GM12878 (cell line): Measurements from ENCODE around the gene KLHL35. TPM values are rescaled to one million over a fixed set of nuclear protein-coding genes. Genes with fewer than 3 reads are reported as not detected.

Experiments used
- ATAC-seq: fragments of 200-7000 bp; cut with Tn5 transposase; 3 replicates; pipeline ENCODE4 v1.9.1; 2020; ENCODE audit warnings: mild to moderate bottlenecking, moderate library complexity
- BruUV-seq: library from RNA; stranded (reverse); fragments of 400-500 nt; replicated peaks from 2 replicates; lab custom pipeline; 2021; lab: Mats Ljungman, UMichigan
- CTCF ChIA-PET: fragments of 300-600 bp; sonication (Branson Sonifier 250); formaldehyde crosslinking; extraction: SDS; loops from one replicate; lab custom pipeline; 2021; ENCODE audit warnings: inconsistent platforms; lab: Yijun Ruan, JAX
- POLR2A ChIA-PET: fragments of 350-600 bp; formaldehyde crosslinking; extraction: SDS; loops from one replicate; lab custom pipeline; 2021; ENCODE audit warnings: inconsistent platforms; lab: Charles Lee
- RAD21 ChIA-PET: fragments of 300-600 bp; sonication (Branson Sonifier 250); formaldehyde crosslinking; loops from one replicate; lab custom pipeline; 2023; ENCODE audit warnings: antibody characterized with exemption; ENCODE audit not compliant: unreplicated experiment; lab: Charles Lee
- SMC1A ChIA-PET: fragments of 300-600 bp; sonication (Branson Sonifier 250); formaldehyde crosslinking; loops from one replicate; lab custom pipeline; 2023; ENCODE audit not compliant: unreplicated experiment, uncharacterized antibody; lab: Charles Lee
- DNase-seq: peaks from one replicate; pipeline ENCODE4 v3.0.0-alpha.2; 2011; ENCODE audit warnings: low read depth, low spot score
- FAIRE-seq: peaks from 3 replicates; lab custom pipeline; 2011; peaks lifted over from hg19 to GRCh38; lab: Jason Lieb, UNC
- H2AFZ ChIP-seq: 2 replicates; pipeline ENCODE4 v1.6.0; 2011; ENCODE audit warnings: low read depth, low read length, control low read depth; ENCODE audit not compliant: control insufficient read depth
- H3K27ac ChIP-seq: 2 replicates; pipeline ENCODE4 v1.5.1; 2011; ENCODE audit warnings: control low read depth; ENCODE audit not compliant: control insufficient read depth, insufficient read depth
- H3K27me3 ChIP-seq, 2 experiments: replicated peaks in 1 of 2; 2 replicates each; pipeline versions ENCODE4 v1.6.0 to v1.6.1; 2011; ENCODE audit warnings: low read length in 1 of 2; ENCODE audit not compliant: control insufficient read depth in 2 of 2, insufficient read depth in 2 of 2
- H3K36me3 ChIP-seq, 2 experiments: 2 replicates each; pipeline ENCODE4 v1.5.1; 2011; ENCODE audit warnings: low read length in 1 of 2; ENCODE audit not compliant: control insufficient read depth in 2 of 2, insufficient read depth in 2 of 2
- H3K4me1 ChIP-seq: 2 replicates; pipeline ENCODE4 v1.6.1; 2011; ENCODE audit warnings: mild to moderate bottlenecking, low read length, moderate library complexity, mixed read lengths; ENCODE audit not compliant: control insufficient read depth, insufficient read depth
- H3K4me2 ChIP-seq: 2 replicates; pipeline ENCODE4 v1.6.0; 2011; ENCODE audit warnings: control low read depth; ENCODE audit not compliant: control insufficient read depth, insufficient read depth
- H3K4me3 ChIP-seq: fragments of 200-600 bp; sonication (generic); 2 replicates; pipeline ENCODE4 v1.5.1; 2016
- H3K79me2 ChIP-seq: 2 replicates; pipeline ENCODE4 v1.6.0; 2011; ENCODE audit warnings: low read length; ENCODE audit not compliant: control insufficient read depth, insufficient read depth
- H3K9ac ChIP-seq: 2 replicates; pipeline ENCODE4 v1.8.0; 2011; ENCODE audit warnings: low read length, control low read depth, mixed read lengths; ENCODE audit not compliant: control insufficient read depth, insufficient read depth
- H3K9me3 ChIP-seq: replicated peaks from 3 replicates; pipeline ENCODE4 v1.5.1; 2011; ENCODE audit warnings: mild to moderate bottlenecking, low read length; ENCODE audit not compliant: control insufficient read depth, insufficient read depth
- H4K20me1 ChIP-seq: 2 replicates; pipeline ENCODE4 v1.6.0; 2011; ENCODE audit not compliant: control insufficient read depth, insufficient read depth
- BACH1 ChIP-seq: fragments of 450-650 bp; IDR thresholded peaks from 2 replicates; pipeline ENCODE4 v1.6.1; 2017; ENCODE audit warnings: mild to moderate bottlenecking, borderline replicate concordance
- CUX1 ChIP-seq: IDR thresholded peaks from 2 replicates; pipeline ENCODE4 v1.6.1; 2012; ENCODE audit warnings: improper control_type of control experiment, low read depth, low read length; ENCODE audit not compliant: insufficient replicate concordance
- POLR2AphosphoS5 ChIP-seq: IDR thresholded peaks from 2 replicates; pipeline ENCODE4 v1.6.1; 2011; ENCODE audit warnings: mild to moderate bottlenecking, low read length, inconsistent platforms
- WGBS: methylation state at CpG from one replicate; pipeline ENCODE4 v1.1.6; 2016; ENCODE audit warnings: low lambda C conversion rate; ENCODE audit not compliant: insufficient replicate concordance, insufficient coverage; ENCODE audit errors: missing lambda C conversion rate; 5-methylcytosine and 5-hydroxymethylcytosine counted together
- in situ Hi-C: fragments of 300-500 bp; cut with MboI; formaldehyde crosslinking; loops from 9 replicates; pipeline ENCODE4 v1.14.3; 2018; ENCODE audit warnings: mixed read lengths
- intact Hi-C: fragments of 100-400 bp; cut with micrococcal nuclease; formaldehyde crosslinking; loops from one replicate; pipeline ENCODE4 v1.14.2; 2022; ENCODE audit not compliant: unreplicated experiment
- polyA plus RNA-seq, 11 experiments: library from polyadenylated mRNA; depleted of rRNA in 4 of 11; unstranded in 6 of 11; stranded (reverse) in 5 of 11; fragments of >200 nt; fragmentation: Nextera tagmentation in 4 of 11; fragmentation: Illumina TruSeq in 1 of 11; extraction: Ambion mirVana in 4 of 11; extraction: Trizol in 1 of 11; gene quantifications; 1 replicate in 1 of 11; 2 replicates in 10 of 11; pipeline versions ENCODE4 v1.2.1 to v1.2.3, GENCODE V29; 2011 to 2016; ENCODE audit warnings: inconsistent platforms in 2 of 11, missing spikeins in 2 of 11, low read depth in 1 of 11
- total RNA-seq, 4 experiments: library from RNA; depleted of rRNA in 3 of 4; stranded (reverse); fragments of >200 nt in 3 of 4; fragmentation: Illumina TruSeq in 1 of 4; extraction: Trizol in 1 of 4; gene quantifications; 2 replicates each; pipeline versions ENCODE4 v1.2.1 to v1.2.3, GENCODE V29; 2013 to 2021

The KLHL35 gene
- total and polyA plus RNA-seq, 10 of the 15 experiments (the other 5 are each of a cell fraction or from before 2014, with no cell fraction given), result 0.04 to 0.34 (median 0.13) TPM; not detected in 1

GRCh38 chr11:75403037-75403436 is 30.0 kb downstream of the KLHL35 start:
- intact Hi-C loops, result no loop called here
- ATAC-seq (no peak), FAIRE-seq (no peak), DNase-seq (no peak)
- Histone ChIP-seq H3K4me3 (peak overlapping the region; percentile 88), H3K4me1 (no peaks in the 10 kb centered on the region; the same call in 1 of the 2 replicates), H3K27me3 (no peaks in the 10 kb centered on the region), H3K4me2 (peak overlapping the region; percentile 38), H3K9me3 (no peaks in the 10 kb centered on the region), H2AFZ (no peak overlapping the region), H3K27ac (no peak overlapping the region; the same call in 1 of the 2 replicates), H4K20me1 (peaks cover 39% of the 10 kb centered on the region), H3K36me3 (peaks cover 25 to 56% of the 10 kb centered on the region in 2 experiments), H3K79me2 (peaks cover 72% of the 10 kb centered on the region), H3K9ac (peak overlapping the region; percentile 37; the same call in 1 of the 2 replicates)
- in situ Hi-C loops, result no loop called here
- BruUV-seq, result no TSS peak
- TF ChIP-seq BACH1 (peak; percentile 32; the same call in 1 of the 2 replicates), CUX1 (no peak), POLR2AphosphoS5 (peak; percentile 68)
- ChIA-PET CTCF (interaction anchor here (1.2 kb wide), 1 partner anchor 18 kb away, joined by 3 read pairs; no protein-coding TSS in a partner anchor), RAD21 (no interaction called here), POLR2A (no interaction called here), SMC1A (interaction anchor here (1.4 kb wide), 1 partner anchor 10 kb away, joined by 3 read pairs; no protein-coding TSS in a partner anchor)
- 69% methylated on average over 1 of the region's 1 CpG for WGBS
